ENCODE results near the gene KRTAP4-7. TPM values are rescaled to one million over a fixed set of nuclear protein-coding genes. Genes with fewer than 3 reads are reported as not detected.

The KRTAP4-7 gene
- total and polyA plus RNA-seq, 2 donors (not counting 3 experiments of a cell fraction or from before 2014, with no cell fraction given), result not detected

- H4K20me1 ChIP-seq (replicated peaks; ENCODE audit: control insufficient read depth, extremely low read depth, insufficient read depth, low read length), result no peaks in the 10 kb centered on the region
- FAIRE-seq (no peak), DNase-seq (ENCODE audit: low read depth, low spot score) (no peak)
- no peaks in the 10 kb centered on the region for H3K9me1 ChIP-seq (replicated peaks; ENCODE audit: control insufficient read depth, extremely low read depth, insufficient read depth, low read length)
- H3K27ac ChIP-seq (ENCODE audit: insufficient read depth, low read depth, low read length), result no peak within 1 kb of the TSS
- peaks cover 2% of the 10 kb centered on the region for H3K4me1 ChIP-seq (ENCODE audit: control insufficient read depth, extremely low read depth, insufficient read depth, low read length)
- H3K36me3 ChIP-seq (ENCODE audit: control insufficient read depth in 2 of 2, extremely low read depth in 1 of 2, insufficient read depth in 2 of 2, low read length in 2 of 2), result no peaks in the 10 kb centered on the region
- ChIA-PET CTCF (no interaction called here), POLR2A (no interaction called here)
- no peak for TF ChIP-seq MAX (IDR thresholded peaks at IDR 0.05; ENCODE audit: insufficient read depth, insufficient read length)
- TF ChIP-seq GATA2 (IDR thresholded peaks at IDR 0.05; ENCODE audit: insufficient read depth, insufficient read length, low read depth, low read length), result no peak
- no peak for TF ChIP-seq EZH2 (IDR thresholded peaks at IDR 0.05; ENCODE audit: borderline replicate concordance, low read depth, low read length, severe bottlenecking)
- dilution Hi-C loops (cut with MboI; ENCODE audit: extremely low pct_ligation_motif_present, low sequenced_read_pairs), result no loop called here
- H3K4me2 ChIP-seq (ENCODE audit: insufficient read depth, low read length), result no peak within 1 kb of the TSS
- intact Hi-C loops (cut with micrococcal nuclease), result no loop called here
- no peak within 1 kb of the TSS for H3K4me3 ChIP-seq (replicated peaks in 1 of 3; ENCODE audit: insufficient read depth in 1 of 3, low read depth in 1 of 3, low read length in 3 of 3)
- no peak within 1 kb of the TSS for H3K9ac ChIP-seq (replicated peaks; ENCODE audit: extremely low read depth, insufficient read depth, low read length)
- no peaks in the 10 kb centered on the region for H3K27me3 ChIP-seq (ENCODE audit: control insufficient read depth in 2 of 2, insufficient read depth in 2 of 2, low read length in 2 of 2)
- no peaks in the 10 kb centered on the region for H3K9me3 ChIP-seq (replicated peaks; ENCODE audit: control insufficient read depth, insufficient read depth, low read length)
- BruUV-seq (replicated peaks), result no TSS peak
- no peaks in the 10 kb centered on the region for H3K79me2 ChIP-seq (ENCODE audit: control insufficient read depth, insufficient read depth, low read length)
- H2AFZ ChIP-seq (ENCODE audit: low read depth, low read length), result no peak within 1 kb of the TSS
Observed at GRCh38 chr17:41101586-41102259, 17.8 kb downstream of the KRTAP4-7 start, which contains the start of gene KRTAP4-16. KRTAP4-16 (minus strand) TSS chr17:41102209; CDS start chr17:41102209, 0 bp downstream.

GRCh38 chr17:41103896-41104295 is 19.9 kb downstream of the KRTAP4-7 start:
- TF ChIP-seq MYC (IDR thresholded peaks at IDR 0.05; ENCODE audit: low read depth, low read length), result no peak
- no peak for TF ChIP-seq EZH2 (IDR thresholded peaks at IDR 0.05; ENCODE audit: borderline replicate concordance, low read depth, low read length, severe bottlenecking)
- no peak for TF ChIP-seq JUN (IDR thresholded peaks at IDR 0.05; ENCODE audit: borderline replicate concordance, insufficient read depth, insufficient read length, low read depth)
- no peak for TF ChIP-seq FOS (IDR thresholded peaks at IDR 0.05; ENCODE audit: borderline replicate concordance, insufficient read depth, low read length)
- no peaks in the 10 kb centered on the region for H3K9me1 ChIP-seq (replicated peaks; ENCODE audit: control insufficient read depth, extremely low read depth, insufficient read depth, low read length)
- H3K27me3 ChIP-seq (ENCODE audit: control insufficient read depth in 2 of 2, insufficient read depth in 2 of 2, low read length in 2 of 2), result no peaks in the 10 kb centered on the region
- no peak for DNase-seq (ENCODE audit: low read depth, low spot score)
- ChIA-PET POLR2A (no interaction called here), CTCF (no interaction called here)
- H3K79me2 ChIP-seq (ENCODE audit: control insufficient read depth, insufficient read depth, low read length), result no peaks in the 10 kb centered on the region
- intact Hi-C loops (cut with micrococcal nuclease) (no loop called here), dilution Hi-C loops (cut with MboI; ENCODE audit: extremely low pct_ligation_motif_present, low sequenced_read_pairs) (no loop called here)
- H3K4me3 ChIP-seq (replicated peaks in 1 of 3; ENCODE audit: insufficient read depth in 1 of 3, low read depth in 1 of 3, low read length in 3 of 3), result no peak overlapping the region
- no peak overlapping the region for H3K27ac ChIP-seq (ENCODE audit: insufficient read depth, low read depth, low read length)
- FAIRE-seq, result no peak
- no peaks in the 10 kb centered on the region for H3K36me3 ChIP-seq (ENCODE audit: control insufficient read depth in 2 of 2, extremely low read depth in 1 of 2, insufficient read depth in 2 of 2, low read length in 2 of 2)
- no peaks in the 10 kb centered on the region for H4K20me1 ChIP-seq (replicated peaks; ENCODE audit: control insufficient read depth, extremely low read depth, insufficient read depth, low read length)
- no TSS peak for BruUV-seq (replicated peaks)
- no peak overlapping the region for H2AFZ ChIP-seq (ENCODE audit: low read depth, low read length)
- H3K9me3 ChIP-seq (replicated peaks; ENCODE audit: control insufficient read depth, insufficient read depth, low read length), result no peaks in the 10 kb centered on the region
- no peak overlapping the region for H3K9ac ChIP-seq (replicated peaks; ENCODE audit: extremely low read depth, insufficient read depth, low read length)
- no peak overlapping the region for H3K4me2 ChIP-seq (ENCODE audit: insufficient read depth, low read length)
- peaks cover 2% of the 10 kb centered on the region for H3K4me1 ChIP-seq (ENCODE audit: control insufficient read depth, extremely low read depth, insufficient read depth, low read length)
